ENCODE results near the gene LLGL2. TPM values are rescaled to one million over a fixed set of nuclear protein-coding genes. Genes with fewer than 3 reads are reported as not detected.

LLGL2 gene
- total RNA-seq, 1 donor from 2014 or later, result 44.9 TPM

DNA sequence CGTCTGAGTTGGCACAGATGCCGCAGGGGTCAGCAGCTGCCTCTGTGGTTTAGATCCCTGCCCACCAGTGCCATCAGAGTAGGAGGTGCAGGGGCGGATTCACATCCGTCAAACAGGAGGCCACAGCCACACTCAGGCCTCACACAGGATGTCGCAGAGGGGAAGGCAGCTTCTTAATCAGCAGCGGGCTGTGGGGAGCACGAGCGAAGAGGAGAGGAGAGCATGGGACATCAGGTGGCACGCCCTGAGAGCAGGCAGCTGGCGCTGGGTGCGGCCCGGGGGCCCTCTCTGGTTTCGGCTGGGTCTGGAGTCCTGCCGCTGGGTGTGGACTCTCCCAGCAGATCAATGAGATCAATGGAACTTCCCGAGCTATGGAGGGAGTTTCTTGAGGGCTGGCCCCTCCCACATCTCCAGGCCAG is 9.6 kb downstream of the LLGL2 start:
- no peaks in the 10 kb centered on the region for H3K27me3 ChIP-seq
- DNase-seq (ENCODE audit: extremely low spot score in 2 of 2), result no peak
- intact Hi-C loops (cut with DNase I), result no loop called here
- H3K4me1 ChIP-seq, result peaks cover 4% of the 10 kb centered on the region
- H3K27ac ChIP-seq, result no peak overlapping the region
- H3K4me3 ChIP-seq, result no peak overlapping the region
- H3K36me3 ChIP-seq, result no peaks in the 10 kb centered on the region
- TF ChIP-seq, protein P1, sequence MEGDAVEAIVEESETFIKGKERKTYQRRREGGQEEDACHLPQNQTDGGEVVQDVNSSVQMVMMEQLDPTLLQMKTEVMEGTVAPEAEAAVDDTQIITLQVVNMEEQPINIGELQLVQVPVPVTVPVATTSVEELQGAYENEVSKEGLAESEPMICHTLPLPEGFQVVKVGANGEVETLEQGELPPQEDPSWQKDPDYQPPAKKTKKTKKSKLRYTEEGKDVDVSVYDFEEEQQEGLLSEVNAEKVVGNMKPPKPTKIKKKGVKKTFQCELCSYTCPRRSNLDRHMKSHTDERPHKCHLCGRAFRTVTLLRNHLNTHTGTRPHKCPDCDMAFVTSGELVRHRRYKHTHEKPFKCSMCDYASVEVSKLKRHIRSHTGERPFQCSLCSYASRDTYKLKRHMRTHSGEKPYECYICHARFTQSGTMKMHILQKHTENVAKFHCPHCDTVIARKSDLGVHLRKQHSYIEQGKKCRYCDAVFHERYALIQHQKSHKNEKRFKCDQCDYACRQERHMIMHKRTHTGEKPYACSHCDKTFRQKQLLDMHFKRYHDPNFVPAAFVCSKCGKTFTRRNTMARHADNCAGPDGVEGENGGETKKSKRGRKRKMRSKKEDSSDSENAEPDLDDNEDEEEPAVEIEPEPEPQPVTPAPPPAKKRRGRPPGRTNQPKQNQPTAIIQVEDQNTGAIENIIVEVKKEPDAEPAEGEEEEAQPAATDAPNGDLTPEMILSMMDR (IDR thresholded peaks at IDR 0.05), result no peak
- TF ChIP-seq POLR2A (IDR thresholded peaks at IDR 0.05), result no peak
- TF ChIP-seq POLR2AphosphoS5 (IDR thresholded peaks at IDR 0.05; ENCODE audit: insufficient read depth in 1 of 2, low read depth in 1 of 2), result no peak
- no peaks in the 10 kb centered on the region for H3K9me3 ChIP-seq

DNA sequence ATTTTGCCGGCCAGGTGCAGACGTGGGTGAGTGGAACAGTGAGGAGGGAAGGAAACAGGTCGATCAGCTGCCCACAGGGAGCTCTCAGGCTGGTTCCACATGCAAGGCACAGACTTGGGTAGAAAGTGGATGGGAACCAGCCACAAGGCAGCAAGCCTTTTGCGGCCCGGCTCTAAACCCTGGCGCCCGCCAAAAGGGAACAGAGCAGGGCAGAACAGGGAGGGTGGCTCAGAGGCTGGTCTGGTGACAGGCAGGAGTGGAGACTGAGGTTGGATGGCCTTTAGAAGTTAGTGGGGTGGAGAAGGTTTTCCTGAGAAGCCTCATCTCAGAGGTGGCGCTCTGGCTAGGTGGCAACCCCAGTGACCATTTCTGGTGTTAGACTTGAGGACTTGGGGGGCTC is 10.4 kb downstream of the LLGL2 start:
- Histone ChIP-seq H3K9me3 (no peaks in the 10 kb centered on the region), H3K27ac (no peak overlapping the region), H3K36me3 (no peaks in the 10 kb centered on the region), H3K4me3 (no peak overlapping the region), H3K4me1 (peaks cover 7% of the 10 kb centered on the region), H3K27me3 (no peaks in the 10 kb centered on the region)
- intact Hi-C loops (cut with DNase I), result no loop called here
- no peak for DNase-seq (ENCODE audit: extremely low spot score in 2 of 2)
- TF ChIP-seq POLR2AphosphoS5 (IDR thresholded peaks at IDR 0.05; ENCODE audit: insufficient read depth in 1 of 2, low read depth in 1 of 2), result no peak
- TF ChIP-seq, protein P1 (IDR thresholded peaks at IDR 0.05), result no peak
- no peak for TF ChIP-seq POLR2A (IDR thresholded peaks at IDR 0.05)

DNA sequence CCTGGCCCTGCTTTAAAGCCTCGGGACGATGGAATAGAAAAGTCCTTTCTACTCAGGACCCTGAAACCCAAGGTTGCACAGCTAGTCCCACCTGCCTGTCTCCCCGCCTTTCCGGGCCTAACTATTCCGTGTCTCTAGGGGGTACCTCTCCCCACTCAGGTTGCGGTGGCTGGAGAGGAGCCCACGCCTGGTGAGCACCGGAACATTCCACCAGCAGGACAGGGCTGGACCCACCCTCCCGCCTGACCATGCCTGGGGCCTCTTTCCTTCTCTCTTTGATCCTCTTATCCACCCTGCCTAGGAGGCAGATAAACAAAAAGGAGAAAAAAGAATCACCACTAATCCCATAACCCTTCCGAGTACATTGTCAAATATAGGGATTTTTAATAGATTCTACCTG is 10.9 kb downstream of the LLGL2 start:
- peaks cover 7% of the 10 kb centered on the region for H3K4me1 ChIP-seq
- H3K9me3 ChIP-seq, result no peaks in the 10 kb centered on the region
- H3K27ac ChIP-seq, result no peak overlapping the region
- H3K27me3 ChIP-seq, result no peaks in the 10 kb centered on the region
- intact Hi-C loops (cut with DNase I), result no loop called here
- H3K36me3 ChIP-seq, result no peaks in the 10 kb centered on the region
- DNase-seq (ENCODE audit: extremely low spot score in 2 of 2), result no peak
- no peak overlapping the region for H3K4me3 ChIP-seq
- TF ChIP-seq POLR2A (IDR thresholded peaks at IDR 0.05), result no peak
- TF ChIP-seq, protein P1 (IDR thresholded peaks at IDR 0.05), result no peak
- no peak for TF ChIP-seq POLR2AphosphoS5 (IDR thresholded peaks at IDR 0.05; ENCODE audit: insufficient read depth in 1 of 2, low read depth in 1 of 2)

DNA sequence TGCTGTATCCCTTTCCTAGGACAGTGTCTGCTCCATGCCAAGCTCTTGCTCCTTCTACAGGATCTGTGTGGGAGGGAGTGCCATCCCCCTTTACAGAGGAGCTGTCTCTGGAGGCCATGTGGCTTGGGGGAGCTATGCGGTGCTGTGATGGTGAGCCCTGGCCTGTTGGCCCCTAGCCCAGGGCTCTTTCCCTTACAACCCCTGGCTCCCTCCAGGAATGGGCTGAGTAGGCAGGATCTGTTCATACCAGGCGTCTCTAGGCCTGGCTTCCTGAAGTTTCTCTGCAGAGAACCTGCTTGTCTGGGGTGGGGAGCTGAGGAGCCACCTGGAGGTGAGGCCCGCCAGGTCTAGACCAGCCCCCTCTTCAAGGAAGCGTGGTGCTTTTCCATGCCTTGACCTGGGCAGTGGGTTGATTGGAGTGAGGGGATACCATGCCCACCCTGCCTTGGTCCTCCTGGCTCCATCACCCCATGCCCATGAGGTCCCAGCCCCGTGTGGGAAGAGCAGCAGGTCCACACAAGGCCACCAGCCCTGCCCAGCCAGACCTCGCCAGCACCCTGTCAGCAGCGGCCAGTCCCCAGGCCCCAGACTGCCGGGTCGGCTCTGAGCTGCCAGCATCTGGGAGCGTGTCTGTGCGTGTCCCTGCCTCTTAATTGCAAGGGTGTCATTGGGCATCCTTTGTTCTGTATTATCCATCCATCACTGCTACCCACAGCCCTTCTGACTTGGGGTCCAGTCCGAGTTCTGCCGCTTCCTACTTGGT is 14.7 kb downstream of the LLGL2 start:
- no peak overlapping the region for H3K27ac ChIP-seq
- no peaks in the 10 kb centered on the region for H3K27me3 ChIP-seq
- intact Hi-C loops (cut with DNase I), result no loop called here
- peaks cover 7% of the 10 kb centered on the region for H3K4me1 ChIP-seq
- DNase-seq (ENCODE audit: extremely low spot score in 2 of 2), result no peak
- H3K4me3 ChIP-seq, result no peak overlapping the region
- TF ChIP-seq POLR2AphosphoS5 (IDR thresholded peaks at IDR 0.05; ENCODE audit: insufficient read depth in 1 of 2, low read depth in 1 of 2), result no peak
- TF ChIP-seq, protein P1 (IDR thresholded peaks at IDR 0.05), result no peak
- no peak for TF ChIP-seq POLR2A (IDR thresholded peaks at IDR 0.05)
- no peaks in the 10 kb centered on the region for H3K9me3 ChIP-seq
- H3K36me3 ChIP-seq, result no peaks in the 10 kb centered on the region

DNA sequence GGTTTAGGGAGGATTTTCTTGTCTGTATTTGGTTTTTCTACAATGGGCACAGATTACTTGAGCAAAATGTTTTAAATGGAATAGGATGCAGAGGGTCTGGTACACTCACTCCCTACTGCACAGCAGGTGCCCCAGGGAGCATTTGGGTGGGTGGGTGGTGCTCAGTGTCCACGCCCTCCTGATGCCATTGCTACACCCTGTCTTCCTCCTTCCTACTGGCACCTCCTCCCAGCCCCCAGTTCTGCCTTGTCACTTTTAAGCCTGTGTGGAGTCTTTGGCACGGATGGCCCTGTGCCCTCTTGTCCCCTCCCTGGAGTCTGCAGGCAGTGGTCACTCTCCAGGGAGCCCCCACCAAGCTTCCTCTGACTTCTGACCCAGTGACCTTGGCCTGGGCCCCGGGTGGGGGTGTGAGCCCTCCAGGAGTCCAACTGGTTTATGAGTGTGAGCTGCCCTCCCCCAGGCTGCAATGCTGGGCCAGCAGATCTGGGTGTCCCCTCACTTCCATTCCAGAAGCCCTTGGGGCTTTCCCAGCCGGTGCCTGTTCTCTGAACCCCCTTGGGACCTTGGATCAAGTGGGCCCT is 15.5 kb downstream of the LLGL2 start:
- no peak overlapping the region for H3K4me3 ChIP-seq
- intact Hi-C loops (cut with DNase I), result no loop called here
- DNase-seq (ENCODE audit: extremely low spot score in 2 of 2), result no peak
- peaks cover 7% of the 10 kb centered on the region for H3K4me1 ChIP-seq
- no peaks in the 10 kb centered on the region for H3K27me3 ChIP-seq
- no peaks in the 10 kb centered on the region for H3K36me3 ChIP-seq
- TF ChIP-seq POLR2A (IDR thresholded peaks at IDR 0.05) (no peak), POLR2AphosphoS5 (IDR thresholded peaks at IDR 0.05; ENCODE audit: insufficient read depth in 1 of 2, low read depth in 1 of 2) (no peak)
- TF ChIP-seq, protein P1 (IDR thresholded peaks at IDR 0.05), result no peak
- no peak overlapping the region for H3K27ac ChIP-seq
- H3K9me3 ChIP-seq, result no peaks in the 10 kb centered on the region

All from vagina (tissue), 2 donors.